ENCODE results near the gene ZNF618.

The ZNF618 gene

GRCh38 chr9:114003351-114003750 lies 127.2 kb downstream of the ZNF618 start:
- TF ChIP-seq, protein P1, sequence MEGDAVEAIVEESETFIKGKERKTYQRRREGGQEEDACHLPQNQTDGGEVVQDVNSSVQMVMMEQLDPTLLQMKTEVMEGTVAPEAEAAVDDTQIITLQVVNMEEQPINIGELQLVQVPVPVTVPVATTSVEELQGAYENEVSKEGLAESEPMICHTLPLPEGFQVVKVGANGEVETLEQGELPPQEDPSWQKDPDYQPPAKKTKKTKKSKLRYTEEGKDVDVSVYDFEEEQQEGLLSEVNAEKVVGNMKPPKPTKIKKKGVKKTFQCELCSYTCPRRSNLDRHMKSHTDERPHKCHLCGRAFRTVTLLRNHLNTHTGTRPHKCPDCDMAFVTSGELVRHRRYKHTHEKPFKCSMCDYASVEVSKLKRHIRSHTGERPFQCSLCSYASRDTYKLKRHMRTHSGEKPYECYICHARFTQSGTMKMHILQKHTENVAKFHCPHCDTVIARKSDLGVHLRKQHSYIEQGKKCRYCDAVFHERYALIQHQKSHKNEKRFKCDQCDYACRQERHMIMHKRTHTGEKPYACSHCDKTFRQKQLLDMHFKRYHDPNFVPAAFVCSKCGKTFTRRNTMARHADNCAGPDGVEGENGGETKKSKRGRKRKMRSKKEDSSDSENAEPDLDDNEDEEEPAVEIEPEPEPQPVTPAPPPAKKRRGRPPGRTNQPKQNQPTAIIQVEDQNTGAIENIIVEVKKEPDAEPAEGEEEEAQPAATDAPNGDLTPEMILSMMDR (IDR thresholded peaks at IDR 0.05; ENCODE audit: low read depth, low read length, missing control alignments), result no peak
- no peak overlapping the region for H3K4me3 ChIP-seq (replicated peaks; ENCODE audit: low read depth, low read length)
- no peak for DNase-seq (ENCODE audit: extremely low read depth, low read depth)

- no peak for DNase-seq (ENCODE audit: extremely low read depth, low read depth)
- TF ChIP-seq, protein P1 (IDR thresholded peaks at IDR 0.05; ENCODE audit: low read depth, low read length, missing control alignments), result no peak
Measured at GRCh38 chr9:114003758-114004157, 127.6 kb downstream of the ZNF618 start.

GRCh38 chr9:114004221-114004716 lies 128.2 kb downstream of the ZNF618 start:
- TF ChIP-seq, protein P1 (IDR thresholded peaks at IDR 0.05; ENCODE audit: low read depth, low read length, missing control alignments), result no peak
- H3K4me3 ChIP-seq (replicated peaks; ENCODE audit: low read depth, low read length), result no peak overlapping the region
- no peak for DNase-seq (ENCODE audit: extremely low read depth, low read depth)

More at GRCh38 chr9:114003758-114004157, 127.6 kb downstream of the ZNF618 start:
- H3K4me3 ChIP-seq (replicated peaks; ENCODE audit: low read depth, low read length), result no peak overlapping the region

DNA sequence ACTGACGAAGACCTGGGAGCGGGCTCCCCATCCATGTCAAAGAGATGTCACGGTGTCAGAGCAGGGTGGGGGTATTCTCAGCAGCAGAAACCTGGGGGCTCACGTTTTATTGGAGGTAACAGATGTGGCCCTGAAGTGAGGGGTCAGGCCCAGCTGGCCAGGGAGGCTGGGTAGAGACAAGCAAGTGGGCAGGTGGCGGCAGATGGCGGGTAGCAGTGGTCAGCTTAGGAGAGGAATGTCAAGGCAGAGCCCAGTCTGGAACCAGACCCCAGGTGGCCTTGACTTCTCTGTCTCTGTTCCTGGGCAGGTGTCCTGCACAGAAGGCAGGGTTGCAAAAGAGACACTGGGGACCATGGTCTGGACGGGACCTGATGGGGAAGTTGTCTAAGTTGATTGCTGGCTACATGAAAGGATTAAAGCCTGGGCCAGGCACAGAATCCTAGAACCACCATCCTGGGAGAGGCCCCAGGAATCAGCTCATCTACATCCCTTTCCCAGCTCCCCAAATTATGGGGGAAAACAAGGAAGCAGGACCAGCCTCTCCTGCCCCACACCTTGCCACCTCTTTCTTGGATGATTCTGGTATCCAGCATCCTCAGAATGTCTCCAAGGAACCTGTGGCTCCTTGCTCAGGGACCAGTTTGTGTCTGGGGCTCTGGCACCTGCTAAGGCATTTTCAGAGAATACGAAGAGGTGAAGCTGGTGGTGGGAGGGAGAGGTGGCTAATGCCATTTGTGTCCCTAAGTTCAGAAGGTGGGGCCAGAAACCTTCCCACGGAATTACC lies 129.5 kb downstream of the ZNF618 start:
- TF ChIP-seq, protein P1 (IDR thresholded peaks at IDR 0.05; ENCODE audit: low read depth, low read length, missing control alignments), result no peak
- no peak overlapping the region for H3K4me3 ChIP-seq (replicated peaks; ENCODE audit: low read depth, low read length)
- no peak for DNase-seq (ENCODE audit: extremely low read depth, low read depth)

GRCh38 chr9:114006155-114006550 lies 130.0 kb downstream of the ZNF618 start:
- TF ChIP-seq, protein P1 (IDR thresholded peaks at IDR 0.05; ENCODE audit: low read depth, low read length, missing control alignments), result no peak
- no peak overlapping the region for H3K4me3 ChIP-seq (replicated peaks; ENCODE audit: low read depth, low read length)
- no peak for DNase-seq (ENCODE audit: extremely low read depth, low read depth)

DNA sequence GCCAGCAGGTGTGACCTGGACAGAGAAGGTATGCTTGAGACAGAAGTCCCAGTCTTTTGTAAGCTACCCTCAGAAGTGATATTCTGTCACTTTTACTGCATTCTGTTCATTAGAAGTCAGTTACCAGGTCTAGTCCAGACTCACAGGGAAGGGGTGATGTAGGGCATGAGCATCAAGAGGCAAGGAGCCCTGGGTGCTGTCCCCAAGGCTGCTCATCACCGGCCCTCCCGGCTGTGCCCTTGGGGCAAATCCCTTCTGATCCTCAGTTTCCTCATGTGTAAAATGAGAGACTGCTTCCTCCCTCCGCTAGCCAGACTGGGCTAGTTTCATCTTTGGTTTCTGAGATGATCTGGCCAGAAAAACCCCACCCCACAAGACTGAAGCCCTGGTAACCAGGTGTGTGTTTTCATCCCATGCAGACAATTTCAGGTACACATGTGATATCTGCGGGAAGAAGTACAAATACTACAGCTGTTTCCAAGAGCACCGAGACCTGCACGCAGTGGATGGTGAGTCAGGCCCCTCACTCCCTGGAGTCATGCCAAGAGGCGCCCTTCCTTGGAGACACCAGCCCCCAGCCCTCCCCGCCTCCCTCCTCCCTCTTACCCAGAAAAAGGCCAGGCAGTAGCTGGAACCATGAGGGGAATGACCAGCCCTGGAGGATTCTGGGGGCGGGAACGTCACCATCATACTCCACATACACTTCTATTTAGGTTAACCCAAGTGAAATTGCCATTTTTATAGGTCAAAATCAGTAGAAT lies 131.0 kb downstream of the ZNF618 start:
- TF ChIP-seq, protein P1 (IDR thresholded peaks at IDR 0.05; ENCODE audit: low read depth, low read length, missing control alignments), result no peak
- DNase-seq (ENCODE audit: extremely low read depth, low read depth), result no peak
- no peak overlapping the region for H3K4me3 ChIP-seq (replicated peaks; ENCODE audit: low read depth, low read length)
